Neural progenitor cell (in vitro differentiated cells): Measurements from ENCODE around the gene C22orf23.

Experiments used
- EZH2phosphoT487 ChIP-seq: fragments of 200-600 bp; sonication (generic); IDR thresholded peaks from 2 replicates; pipeline ENCODE4 v1.6.1; 2017; ENCODE audit warnings: antibody characterized with exemption
- TF ChIP-seq, protein P1 (sequence below): fragments of 200-600 bp; sonication (generic); IDR thresholded peaks from 2 replicates; pipeline ENCODE4 v1.5.1; 2017; ENCODE audit warnings: antibody characterized with exemption, mild to moderate bottlenecking

GRCh38 chr22:37970864-37971263 lies 17.5 kb upstream of the C22orf23 start:
- TF ChIP-seq EZH2phosphoT487 = no peak
- TF ChIP-seq, protein P1, sequence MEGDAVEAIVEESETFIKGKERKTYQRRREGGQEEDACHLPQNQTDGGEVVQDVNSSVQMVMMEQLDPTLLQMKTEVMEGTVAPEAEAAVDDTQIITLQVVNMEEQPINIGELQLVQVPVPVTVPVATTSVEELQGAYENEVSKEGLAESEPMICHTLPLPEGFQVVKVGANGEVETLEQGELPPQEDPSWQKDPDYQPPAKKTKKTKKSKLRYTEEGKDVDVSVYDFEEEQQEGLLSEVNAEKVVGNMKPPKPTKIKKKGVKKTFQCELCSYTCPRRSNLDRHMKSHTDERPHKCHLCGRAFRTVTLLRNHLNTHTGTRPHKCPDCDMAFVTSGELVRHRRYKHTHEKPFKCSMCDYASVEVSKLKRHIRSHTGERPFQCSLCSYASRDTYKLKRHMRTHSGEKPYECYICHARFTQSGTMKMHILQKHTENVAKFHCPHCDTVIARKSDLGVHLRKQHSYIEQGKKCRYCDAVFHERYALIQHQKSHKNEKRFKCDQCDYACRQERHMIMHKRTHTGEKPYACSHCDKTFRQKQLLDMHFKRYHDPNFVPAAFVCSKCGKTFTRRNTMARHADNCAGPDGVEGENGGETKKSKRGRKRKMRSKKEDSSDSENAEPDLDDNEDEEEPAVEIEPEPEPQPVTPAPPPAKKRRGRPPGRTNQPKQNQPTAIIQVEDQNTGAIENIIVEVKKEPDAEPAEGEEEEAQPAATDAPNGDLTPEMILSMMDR = no peak
